Measurements from ENCODE around the gene STK25. TPM values are rescaled to one million over a fixed set of nuclear protein-coding genes. Genes with fewer than 3 reads are reported as not detected.

The STK25 gene
- total and polyA plus RNA-seq, 2 donors (not counting 1 experiment from before 2014, with no cell fraction given): 168 to 197 TPM

GRCh38 chr2:241539616-241540374 is 31.4 kb upstream of the STK25 start:
- Histone ChIP-seq H3K9ac (ENCODE audit: insufficient read depth, low read length) (no peak overlapping the region), H3K79me2 (ENCODE audit: control insufficient read depth, insufficient read depth, low read length) (no peaks in the 10 kb centered on the region), H4K20me1 (ENCODE audit: control insufficient read depth, extremely low read depth, insufficient read depth, low read length) (no peaks in the 10 kb centered on the region), H3K27ac (ENCODE audit: insufficient read depth, low read length) (no peak overlapping the region), H3K4me3 (replicated peaks in 1 of 4; ENCODE audit: control extremely low read depth in 1 of 4, insufficient read depth in 1 of 4, low read depth in 3 of 4, low read length in 4 of 4) (no peak overlapping the region), H2AFZ (ENCODE audit: low read length) (no peak overlapping the region), H3K9me3 (ENCODE audit: control insufficient read depth, insufficient read depth, low read depth, low read length) (no peaks in the 10 kb centered on the region), H3K27me3 (ENCODE audit: control insufficient read depth, insufficient read depth, low read length) (no peaks in the 10 kb centered on the region), H3K4me1 (ENCODE audit: control insufficient read depth, extremely low read depth, insufficient read depth, low read length) (peaks cover 6% of the 10 kb centered on the region), H3K36me3 (ENCODE audit: control insufficient read depth, insufficient read depth, low read length) (no peaks in the 10 kb centered on the region), H3K4me2 (ENCODE audit: extremely low read depth, insufficient read depth, low read length) (no peak overlapping the region)
- no peak for DNase-seq (ENCODE audit: low read depth in 2 of 2)
- TF ChIP-seq CTCF (conservative IDR thresholded peaks at IDR 0.05 in 1 of 2, IDR thresholded peaks at IDR 0.05 in 1 of 2; ENCODE audit: low read depth in 1 of 2, low read length in 2 of 2): no peak
- no peak for TF ChIP-seq EZH2 (IDR thresholded peaks at IDR 0.05; ENCODE audit: low read length, missing control alignments)

GRCh38 chr2:241538838-241539615 is 30.6 kb upstream of the STK25 start:
- no peak overlapping the region for H3K4me2 ChIP-seq (ENCODE audit: extremely low read depth, insufficient read depth, low read length)
- no peaks in the 10 kb centered on the region for H3K79me2 ChIP-seq (ENCODE audit: control insufficient read depth, insufficient read depth, low read length)
- DNase-seq (ENCODE audit: low read depth in 2 of 2): no peak
- H3K4me3 ChIP-seq (replicated peaks in 1 of 4; ENCODE audit: control extremely low read depth in 1 of 4, insufficient read depth in 1 of 4, low read depth in 3 of 4, low read length in 4 of 4): no peak overlapping the region
- TF ChIP-seq EZH2 (IDR thresholded peaks at IDR 0.05; ENCODE audit: low read length, missing control alignments) (no peak), CTCF (conservative IDR thresholded peaks at IDR 0.05 in 1 of 2, IDR thresholded peaks at IDR 0.05 in 1 of 2; ENCODE audit: low read depth in 1 of 2, low read length in 2 of 2) (no peak)
- H3K9ac ChIP-seq (ENCODE audit: insufficient read depth, low read length): no peak overlapping the region
- peaks cover 6% of the 10 kb centered on the region for H3K4me1 ChIP-seq (ENCODE audit: control insufficient read depth, extremely low read depth, insufficient read depth, low read length)
- H4K20me1 ChIP-seq (ENCODE audit: control insufficient read depth, extremely low read depth, insufficient read depth, low read length): no peaks in the 10 kb centered on the region
- H3K27ac ChIP-seq (ENCODE audit: insufficient read depth, low read length): no peak overlapping the region
- H3K27me3 ChIP-seq (ENCODE audit: control insufficient read depth, insufficient read depth, low read length): no peaks in the 10 kb centered on the region
- H3K9me3 ChIP-seq (ENCODE audit: control insufficient read depth, insufficient read depth, low read depth, low read length): no peaks in the 10 kb centered on the region
- no peak overlapping the region for H2AFZ ChIP-seq (ENCODE audit: low read length)
- no peaks in the 10 kb centered on the region for H3K36me3 ChIP-seq (ENCODE audit: control insufficient read depth, insufficient read depth, low read length)

- Histone ChIP-seq H2AFZ (ENCODE audit: low read length) (no peak overlapping the region), H3K36me3 (ENCODE audit: control insufficient read depth, insufficient read depth, low read length) (no peaks in the 10 kb centered on the region), H4K20me1 (ENCODE audit: control insufficient read depth, extremely low read depth, insufficient read depth, low read length) (no peaks in the 10 kb centered on the region), H3K79me2 (ENCODE audit: control insufficient read depth, insufficient read depth, low read length) (no peaks in the 10 kb centered on the region), H3K9me3 (ENCODE audit: control insufficient read depth, insufficient read depth, low read depth, low read length) (no peaks in the 10 kb centered on the region), H3K27ac (ENCODE audit: insufficient read depth, low read length) (no peak overlapping the region), H3K9ac (ENCODE audit: insufficient read depth, low read length) (no peak overlapping the region), H3K4me3 (replicated peaks in 1 of 4; ENCODE audit: control extremely low read depth in 1 of 4, insufficient read depth in 1 of 4, low read depth in 3 of 4, low read length in 4 of 4) (no peak overlapping the region), H3K4me2 (ENCODE audit: extremely low read depth, insufficient read depth, low read length) (no peak overlapping the region), H3K27me3 (ENCODE audit: control insufficient read depth, insufficient read depth, low read length) (peaks cover 3% of the 10 kb centered on the region), H3K4me1 (ENCODE audit: control insufficient read depth, extremely low read depth, insufficient read depth, low read length) (peaks cover 2% of the 10 kb centered on the region)
- TF ChIP-seq EZH2 (IDR thresholded peaks at IDR 0.05; ENCODE audit: low read length, missing control alignments) (no peak), CTCF (conservative IDR thresholded peaks at IDR 0.05 in 1 of 2, IDR thresholded peaks at IDR 0.05 in 1 of 2; ENCODE audit: low read depth in 1 of 2, low read length in 2 of 2) (no peak)
- DNase-seq (ENCODE audit: low read depth in 2 of 2): no peak
Observed at GRCh38 chr2:241535871-241536655, 27.7 kb upstream of the STK25 start.

All from fibroblast of lung (primary cell).